GM12892 (cell line): Measurements from ENCODE around the gene ARID1B.

Experiments used
- POLR2A ChIP-seq: IDR thresholded peaks from 2 replicates; pipeline ENCODE4 v1.6.1; 2011; ENCODE audit warnings: low read depth, low read length, control low read depth
- POLR2AphosphoS5 ChIP-seq: IDR thresholded peaks from 2 replicates; pipeline ENCODE4 v1.6.1; 2011; ENCODE audit warnings: low read depth, low read length, control low read depth
- TAF1 ChIP-seq: IDR thresholded peaks from 2 replicates; pipeline ENCODE4 v1.6.1; 2011; ENCODE audit warnings: low read depth, mild to moderate bottlenecking, control low read depth, low read length, borderline replicate concordance

- no peak for TF ChIP-seq POLR2A
- no peak for TF ChIP-seq POLR2AphosphoS5
- no peak for TF ChIP-seq TAF1
Measured at GRCh38 chr6:156727715-156728385, 49.3 kb upstream of the ARID1B start.
